ENCODE measurements around the gene MINDY2.

GRCh38 chr15:58771621-58772250 lies 634 bp downstream of the MINDY2 start:
- TF ChIP-seq POLR2A (IDR thresholded peaks at IDR 0.05; ENCODE audit: low read depth, low read length) (no peak), POLR2AphosphoS5 (IDR thresholded peaks at IDR 0.05; ENCODE audit: low read depth, low read length) (no peak), SPI1 (IDR thresholded peaks at IDR 0.05; ENCODE audit: low read depth, low read length) (no peak), TAF1 (IDR thresholded peaks at IDR 0.05; ENCODE audit: low read depth, low read length) (no peak), POU2F2 (IDR thresholded peaks at IDR 0.05; ENCODE audit: low read depth, low read length) (no peak), PAX5 (IDR thresholded peaks at IDR 0.05; ENCODE audit: insufficient read depth, low read length, severe bottlenecking) (no peak)

Measured in GM12891 (cell line).